ENCODE results near the gene NINJ2. TPM values are rescaled to one million over a fixed set of nuclear protein-coding genes. Genes with fewer than 3 reads are reported as not detected.
A peak's percentile ranks its signal among the peaks of the same experiment; 100 is the strongest.

The NINJ2 gene
- total RNA-seq, 2 experiments from 2014 or later = 5.4 to 7.8 TPM

- ATAC-seq (ENCODE audit: low read depth) = no peak
- no peaks in the 10 kb centered on the region for H3K36me3 Mint-ChIP-seq
- DNase-seq = no peak
- POLR2A ChIA-PET = no interaction called here
- H3K27ac Mint-ChIP-seq = no peak overlapping the region
- peaks cover 24% of the 10 kb centered on the region for H3K4me1 Mint-ChIP-seq
- H3K9me3 Mint-ChIP-seq = no peaks in the 10 kb centered on the region
- H3K4me3 Mint-ChIP-seq = no peak overlapping the region
- peaks cover 13% of the 10 kb centered on the region for H3K27me3 Mint-ChIP-seq
These were observed 116.9 kb downstream of the NINJ2 start for GRCh38 chr12:546265-546919.

DNA sequence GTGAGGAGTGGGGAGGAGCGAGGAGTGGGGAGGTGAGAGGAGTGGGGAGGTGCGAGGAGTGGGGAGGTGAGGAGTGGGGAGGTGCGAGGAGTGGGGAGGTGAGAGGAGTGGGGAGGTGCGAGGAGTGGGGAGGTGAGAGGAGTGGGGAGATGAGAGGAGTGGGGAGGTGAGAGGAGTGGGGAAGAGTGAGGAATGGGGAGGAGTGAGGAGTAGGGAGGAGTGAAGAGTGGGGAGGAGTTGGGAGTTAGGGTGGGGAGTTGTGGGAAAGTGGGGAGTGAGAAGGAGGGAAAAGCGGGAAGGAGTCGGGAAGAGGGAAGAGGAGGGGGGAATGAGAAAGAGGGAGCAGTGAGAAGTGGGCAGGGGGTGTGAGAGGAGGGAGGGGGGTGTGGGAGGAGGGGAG lies 117.4 kb downstream of the NINJ2 start:
- H3K4me1 Mint-ChIP-seq = peaks cover 22% of the 10 kb centered on the region
- H3K9me3 Mint-ChIP-seq = no peaks in the 10 kb centered on the region
- no peaks in the 10 kb centered on the region for H3K36me3 Mint-ChIP-seq
- H3K27me3 Mint-ChIP-seq = peaks cover 13% of the 10 kb centered on the region
- no peak overlapping the region for H3K4me3 Mint-ChIP-seq
- POLR2A ChIA-PET = no interaction called here
- no peak for ATAC-seq (ENCODE audit: low read depth)
- no peak overlapping the region for H3K27ac Mint-ChIP-seq
- no peak for DNase-seq

- peaks cover 24% of the 10 kb centered on the region for H3K4me1 Mint-ChIP-seq
These were observed 118.2 kb downstream of the NINJ2 start for GRCh38 chr12:544941-545635.

GRCh38 chr12:544142-544541 lies 119.1 kb downstream of the NINJ2 start:
- Mint-ChIP-seq H3K36me3 (no peaks in the 10 kb centered on the region), H3K27me3 (peaks cover 13% of the 10 kb centered on the region), H3K4me1 (peaks cover 29% of the 10 kb centered on the region), H3K9me3 (no peaks in the 10 kb centered on the region), H3K27ac (peak overlapping the region; percentile 10), H3K4me3 (no peak overlapping the region)
- POLR2A ChIA-PET = no interaction called here
- DNase-seq (no peak), ATAC-seq (ENCODE audit: low read depth) (no peak)

More at GRCh38 chr12:544941-545635, 118.2 kb downstream of the NINJ2 start:
- Mint-ChIP-seq H3K27ac (no peak overlapping the region), H3K4me3 (no peak overlapping the region), H3K36me3 (no peaks in the 10 kb centered on the region), H3K27me3 (peaks cover 13% of the 10 kb centered on the region), H3K9me3 (no peaks in the 10 kb centered on the region)
- DNase-seq = no peak
- POLR2A ChIA-PET = interaction anchor here (0.6 kb wide), 1 partner anchor 404 kb away, joined by 3 read pairs; no protein-coding TSS in a partner anchor
- no peak for ATAC-seq (ENCODE audit: low read depth)

DNA sequence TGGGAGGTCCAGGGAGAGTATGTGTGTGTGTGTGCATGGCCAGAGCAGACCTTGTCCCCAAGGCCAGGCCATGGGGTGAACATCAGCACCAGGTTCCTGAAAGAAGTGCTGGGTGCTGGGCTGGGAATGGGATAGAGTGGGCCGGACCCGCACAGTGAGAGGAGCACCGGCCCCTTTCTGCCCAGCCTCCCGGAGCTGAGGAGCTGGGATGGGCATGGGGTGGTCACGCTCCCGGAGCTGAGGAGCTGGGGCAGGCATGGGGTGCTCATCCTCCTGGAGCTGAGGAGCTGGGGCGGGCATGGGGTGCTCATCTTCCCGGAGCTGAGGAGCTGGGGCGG lies 120.2 kb downstream of the NINJ2 start:
- no peaks in the 10 kb centered on the region for H3K36me3 Mint-ChIP-seq
- POLR2A ChIA-PET = interaction anchor here (0.7 kb wide), 1 partner anchor 20 kb away, joined by 3 read pairs; no protein-coding TSS in a partner anchor
- ATAC-seq (ENCODE audit: low read depth) = no peak
- peaks cover 31% of the 10 kb centered on the region for H3K4me1 Mint-ChIP-seq
- peaks cover 13% of the 10 kb centered on the region for H3K27me3 Mint-ChIP-seq
- no peak for DNase-seq
- no peak overlapping the region for H3K4me3 Mint-ChIP-seq
- no peaks in the 10 kb centered on the region for H3K9me3 Mint-ChIP-seq
- peak overlapping the region; percentile 34 for H3K27ac Mint-ChIP-seq

GRCh38 chr12:542395-543113 lies 120.7 kb downstream of the NINJ2 start:
- no peaks in the 10 kb centered on the region for H3K36me3 Mint-ChIP-seq
- peaks cover 31% of the 10 kb centered on the region for H3K4me1 Mint-ChIP-seq
- ATAC-seq (ENCODE audit: low read depth) = no peak
- peaks cover 15% of the 10 kb centered on the region for H3K27me3 Mint-ChIP-seq
- H3K27ac Mint-ChIP-seq = peak overlapping the region; percentile 34
- no peaks in the 10 kb centered on the region for H3K9me3 Mint-ChIP-seq
- H3K4me3 Mint-ChIP-seq = no peak overlapping the region
- DNase-seq = peak; percentile 31
- POLR2A ChIA-PET = interaction anchor here (0.7 kb wide), 1 partner anchor 21 kb away, joined by 3 read pairs; no protein-coding TSS in a partner anchor

DNA sequence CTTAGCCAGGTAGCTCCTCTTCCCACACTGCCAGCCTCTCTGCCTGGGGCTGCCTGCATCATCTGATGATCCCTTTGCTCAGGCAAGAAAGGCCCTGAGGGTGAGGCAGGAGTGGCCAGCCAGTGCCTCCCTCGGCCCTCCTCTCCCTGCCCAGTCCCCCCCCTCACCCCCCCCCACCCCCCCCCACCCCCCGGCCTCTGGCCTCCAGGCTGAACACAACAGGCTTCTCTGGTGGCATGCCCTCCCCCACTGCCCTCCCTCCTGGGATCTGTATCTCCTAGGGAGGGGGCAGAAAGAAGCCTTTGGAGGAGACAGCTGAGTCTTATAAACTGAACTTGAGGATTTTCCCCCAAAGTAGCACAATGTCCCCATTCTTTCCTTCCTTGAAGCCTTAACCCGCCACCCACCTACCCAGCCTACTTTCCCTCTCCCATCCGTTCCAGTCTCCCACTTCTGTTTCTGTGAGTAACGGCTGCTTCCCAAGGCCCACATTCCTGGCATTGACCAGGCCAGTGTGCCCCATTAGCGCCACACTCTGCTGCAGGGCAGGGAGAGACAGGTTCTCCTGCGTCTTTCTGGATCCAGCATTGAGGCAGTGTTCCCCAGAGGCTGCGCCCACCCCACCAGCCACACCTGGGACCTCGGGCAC lies 121.4 kb downstream of the NINJ2 start:
- no peaks in the 10 kb centered on the region for H3K9me3 Mint-ChIP-seq
- POLR2A ChIA-PET = interaction anchor here (1.0 kb wide), 1 partner anchor 153 kb away, joined by 3 read pairs; the partner anchor contains the start of gene KDM5A
- H3K27me3 Mint-ChIP-seq = peaks cover 15% of the 10 kb centered on the region
- no peaks in the 10 kb centered on the region for H3K36me3 Mint-ChIP-seq
- peaks cover 27% of the 10 kb centered on the region for H3K4me1 Mint-ChIP-seq
- ATAC-seq (ENCODE audit: low read depth) = no peak
- no peak for DNase-seq
- no peak overlapping the region for H3K27ac Mint-ChIP-seq
- H3K4me3 Mint-ChIP-seq = no peak overlapping the region

GRCh38 chr12:539540-540310 lies 123.5 kb downstream of the NINJ2 start:
- H3K27me3 Mint-ChIP-seq = peaks cover 9% of the 10 kb centered on the region
- no peaks in the 10 kb centered on the region for H3K36me3 Mint-ChIP-seq
- POLR2A ChIA-PET = interaction anchor here (0.5 to 2.1 kb wide), 9 partner anchors 8 to 410 kb away, joined by 3 to 6 read pairs (median 3); partner anchors contain the start of gene RAD52
- ATAC-seq (ENCODE audit: low read depth) (no peak), DNase-seq (no peak)
- peaks cover 21% of the 10 kb centered on the region for H3K4me1 Mint-ChIP-seq
- peak overlapping the region; percentile 80 for H3K4me3 Mint-ChIP-seq
- H3K9me3 Mint-ChIP-seq = no peaks in the 10 kb centered on the region
- peak overlapping the region; percentile 99 for H3K27ac Mint-ChIP-seq

GRCh38 chr12:538731-539539 lies 124.3 kb downstream of the NINJ2 start:
- peak overlapping the region; percentile 99 for H3K27ac Mint-ChIP-seq
- DNase-seq (no peak), ATAC-seq (ENCODE audit: low read depth) (peak; percentile 98)
- no peaks in the 10 kb centered on the region for H3K36me3 Mint-ChIP-seq
- peak overlapping the region; percentile 80 for H3K4me3 Mint-ChIP-seq
- H3K27me3 Mint-ChIP-seq = peaks cover 4% of the 10 kb centered on the region
- H3K9me3 Mint-ChIP-seq = no peaks in the 10 kb centered on the region
- H3K4me1 Mint-ChIP-seq = peaks cover 16% of the 10 kb centered on the region
- POLR2A ChIA-PET = interaction anchor here (0.5 to 2.1 kb wide), 8 partner anchors 7 to 411 kb away, joined by 3 to 6 read pairs (median 4); partner anchors contain the start of gene RAD52

DNA sequence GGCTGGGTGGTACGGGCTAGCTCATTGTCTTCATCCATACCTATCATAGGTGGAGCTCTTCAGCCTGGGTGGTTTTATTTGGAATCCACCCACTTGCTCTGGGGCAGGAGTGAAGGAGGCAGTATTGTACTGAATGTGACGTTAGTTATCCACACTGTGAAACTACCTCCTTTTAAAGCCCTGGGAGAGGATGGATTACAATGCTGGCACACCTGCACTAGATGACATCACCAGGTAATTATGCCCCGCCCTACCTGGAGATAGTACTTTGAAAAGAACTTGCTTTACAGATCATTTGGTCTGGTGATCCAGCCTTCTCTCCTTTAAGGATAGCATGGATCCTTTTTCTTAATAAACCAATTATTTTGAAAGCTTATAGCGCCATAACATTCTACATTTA lies 125.5 kb downstream of the NINJ2 start:
- POLR2A ChIA-PET = interaction anchor here (2.1 kb wide), 1 partner anchor 86 kb away, joined by 6 read pairs; no protein-coding TSS in a partner anchor
- no peak overlapping the region for H3K4me3 Mint-ChIP-seq
- H3K9me3 Mint-ChIP-seq = no peaks in the 10 kb centered on the region
- peaks cover 6% of the 10 kb centered on the region for H3K27me3 Mint-ChIP-seq
- H3K36me3 Mint-ChIP-seq = no peaks in the 10 kb centered on the region
- DNase-seq (no peak), ATAC-seq (ENCODE audit: low read depth) (no peak)
- no peak overlapping the region for H3K27ac Mint-ChIP-seq
- H3K4me1 Mint-ChIP-seq = peaks cover 16% of the 10 kb centered on the region

DNA sequence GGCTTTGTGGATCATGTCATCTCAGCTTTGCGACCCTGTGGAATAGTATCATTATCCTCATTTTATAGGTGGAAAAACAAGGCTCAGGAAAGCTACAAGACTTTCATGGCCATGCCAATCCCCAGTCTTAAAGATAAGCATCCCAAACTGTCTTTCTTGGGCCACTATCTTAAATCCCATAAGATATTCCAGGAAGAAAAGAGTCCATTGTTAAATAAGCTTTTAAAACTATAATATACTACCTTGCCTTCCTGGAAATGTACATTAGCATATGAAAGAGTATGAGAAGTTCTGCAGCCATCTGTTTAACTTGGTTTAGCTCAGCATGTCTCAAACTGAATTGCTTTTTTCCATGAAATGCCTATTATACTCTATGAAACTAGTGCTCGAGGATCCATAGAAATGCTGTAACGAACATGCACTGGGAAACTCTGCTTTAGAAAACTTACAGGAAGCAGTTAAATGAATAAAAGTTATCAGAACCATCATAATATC lies 126.4 kb downstream of the NINJ2 start:
- Mint-ChIP-seq H3K27me3 (peaks cover 6% of the 10 kb centered on the region), H3K9me3 (peaks cover 7% of the 10 kb centered on the region), H3K4me1 (peaks cover 16% of the 10 kb centered on the region), H3K36me3 (no peaks in the 10 kb centered on the region), H3K4me3 (no peak overlapping the region), H3K27ac (no peak overlapping the region)
- POLR2A ChIA-PET = no interaction called here
- DNase-seq = no peak
- no peak for ATAC-seq (ENCODE audit: low read depth)

DNA sequence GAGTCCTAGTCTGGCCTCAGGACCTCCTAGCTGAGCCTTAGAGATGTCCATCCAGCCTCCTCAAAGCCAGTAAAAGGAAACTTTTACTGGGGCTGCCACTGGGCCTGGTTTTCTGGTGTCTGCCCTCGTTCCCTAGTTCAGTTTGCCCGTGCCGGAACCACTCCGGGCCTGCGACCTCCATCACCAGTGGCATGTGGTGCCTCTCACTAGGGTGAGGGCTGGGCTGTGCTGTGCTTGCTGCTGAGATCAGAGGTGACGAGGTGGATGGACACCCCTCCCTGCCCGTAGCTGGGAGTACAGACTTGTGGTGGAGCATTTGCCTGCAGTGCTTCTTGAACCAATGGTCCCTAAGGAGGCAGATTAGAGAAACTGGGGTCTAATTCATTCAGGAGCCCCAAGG lies 127.8 kb downstream of the NINJ2 start:
- Mint-ChIP-seq H3K27ac (no peak overlapping the region), H3K36me3 (no peaks in the 10 kb centered on the region), H3K4me3 (no peak overlapping the region), H3K27me3 (peaks cover 8% of the 10 kb centered on the region), H3K4me1 (peaks cover 15% of the 10 kb centered on the region), H3K9me3 (peaks cover 10% of the 10 kb centered on the region)
- POLR2A ChIA-PET = no interaction called here
- no peak for ATAC-seq (ENCODE audit: low read depth)
- no peak for DNase-seq
